Left kidney (tissue), 2 donors: Measurements from ENCODE around the gene SLC39A7. TPM values are rescaled to one million over a fixed set of nuclear protein-coding genes. Genes with fewer than 3 reads are reported as not detected.
A peak's percentile ranks its signal among the peaks of the same experiment; 100 is the strongest.

Experiments used
- DNase-seq: peaks from one replicate; pipeline ENCODE4 v3.0.0-alpha.2; 2013
- polyA plus RNA-seq: library from polyadenylated mRNA; unstranded; fragments of 120-200 nt; gene quantifications from one replicate; pipeline ENCODE4 v1.2.1, GENCODE V29; 2013; ENCODE audit not compliant: insufficient read length

The SLC39A7 gene
- polyA plus RNA-seq, 1 donor = 115 TPM

GRCh38 chr6:33235221-33235634 is 34.6 kb downstream of the SLC39A7 start:
- peak; percentile 61 for DNase-seq

DNA sequence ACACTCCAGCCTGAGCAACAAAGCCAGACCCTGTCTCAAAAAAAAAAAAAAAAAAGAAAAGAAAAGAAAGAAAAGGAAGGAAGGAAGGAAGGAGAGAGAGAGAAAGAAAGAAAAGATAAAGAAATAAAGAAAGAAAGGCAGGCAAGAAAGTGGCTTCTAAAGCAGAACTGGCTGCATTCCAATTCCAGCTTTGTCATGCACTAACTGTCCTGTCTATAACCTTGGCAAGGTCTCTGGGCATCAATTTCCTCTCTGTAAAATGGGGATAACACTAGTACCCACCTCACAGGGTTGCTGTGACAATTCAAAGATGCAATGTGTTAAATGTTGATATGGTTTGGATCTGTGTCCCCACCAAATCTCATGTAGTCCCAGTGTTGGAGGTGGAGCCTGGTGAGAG is 35.7 kb downstream of the SLC39A7 start:
- no peak for DNase-seq

GRCh38 chr6:33236852-33237251 is 36.2 kb downstream of the SLC39A7 start:
- DNase-seq = no peak

GRCh38 chr6:33237741-33238140 is 37.1 kb downstream of the SLC39A7 start:
- no peak for DNase-seq

- no peak for DNase-seq
These were observed 41.3 kb downstream of the SLC39A7 start for GRCh38 chr6:33241968-33242367.

DNA sequence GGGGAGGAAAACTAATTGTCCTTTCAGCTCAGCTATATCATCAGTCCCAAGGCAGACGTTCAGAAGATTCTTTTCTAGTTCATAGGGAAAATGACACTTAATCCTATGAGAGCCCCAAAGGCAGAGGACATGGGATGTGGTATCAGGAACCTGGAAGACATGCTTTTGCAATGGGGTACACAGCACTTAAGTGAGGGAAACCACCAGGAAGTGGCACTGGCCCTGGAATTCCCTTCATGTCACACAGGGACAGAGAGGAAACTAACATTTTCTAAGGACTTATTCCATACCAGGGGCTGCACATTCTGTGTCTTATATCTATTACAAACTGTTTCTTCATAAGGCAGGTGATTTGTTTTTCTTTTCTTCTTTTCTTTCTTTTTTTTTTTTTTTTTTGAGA is 42.8 kb downstream of the SLC39A7 start:
- DNase-seq = no peak

DNA sequence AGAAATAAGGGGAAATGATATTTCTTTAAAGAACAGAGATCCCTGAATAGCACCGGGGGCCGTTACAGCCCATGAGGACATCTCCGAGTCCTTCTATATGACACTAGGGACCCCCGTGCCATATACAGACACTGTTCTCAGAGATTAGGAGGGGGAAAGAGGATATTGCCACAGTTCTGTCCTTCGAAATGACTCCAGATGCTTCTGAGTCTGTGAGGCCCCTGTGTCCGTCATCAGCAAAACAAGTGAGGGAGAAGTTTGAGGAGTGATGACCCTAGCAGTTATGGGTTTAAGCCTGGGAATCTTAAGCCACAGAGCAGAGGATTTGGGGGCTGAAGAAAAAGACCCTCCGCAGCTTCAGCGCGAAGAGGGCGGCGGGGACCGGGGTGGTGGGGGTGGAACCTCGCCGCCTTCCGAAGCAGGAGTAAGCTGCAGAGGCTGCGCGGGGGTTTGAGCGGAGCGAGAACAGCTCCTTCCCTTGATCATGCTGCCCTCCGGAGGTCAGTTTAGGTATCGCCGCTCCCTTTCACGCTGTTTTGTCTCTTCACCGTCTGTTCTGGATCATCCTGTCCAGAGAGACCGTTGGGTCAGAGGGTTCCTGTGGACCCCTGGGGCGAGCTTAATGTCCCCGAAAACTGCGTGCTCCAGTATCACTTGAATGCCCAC is 47.4 kb downstream of the SLC39A7 start:
- DNase-seq = peak; percentile 92

GRCh38 chr6:33248643-33248931 is 47.9 kb downstream of the SLC39A7 start:
- DNase-seq = no peak

DNA sequence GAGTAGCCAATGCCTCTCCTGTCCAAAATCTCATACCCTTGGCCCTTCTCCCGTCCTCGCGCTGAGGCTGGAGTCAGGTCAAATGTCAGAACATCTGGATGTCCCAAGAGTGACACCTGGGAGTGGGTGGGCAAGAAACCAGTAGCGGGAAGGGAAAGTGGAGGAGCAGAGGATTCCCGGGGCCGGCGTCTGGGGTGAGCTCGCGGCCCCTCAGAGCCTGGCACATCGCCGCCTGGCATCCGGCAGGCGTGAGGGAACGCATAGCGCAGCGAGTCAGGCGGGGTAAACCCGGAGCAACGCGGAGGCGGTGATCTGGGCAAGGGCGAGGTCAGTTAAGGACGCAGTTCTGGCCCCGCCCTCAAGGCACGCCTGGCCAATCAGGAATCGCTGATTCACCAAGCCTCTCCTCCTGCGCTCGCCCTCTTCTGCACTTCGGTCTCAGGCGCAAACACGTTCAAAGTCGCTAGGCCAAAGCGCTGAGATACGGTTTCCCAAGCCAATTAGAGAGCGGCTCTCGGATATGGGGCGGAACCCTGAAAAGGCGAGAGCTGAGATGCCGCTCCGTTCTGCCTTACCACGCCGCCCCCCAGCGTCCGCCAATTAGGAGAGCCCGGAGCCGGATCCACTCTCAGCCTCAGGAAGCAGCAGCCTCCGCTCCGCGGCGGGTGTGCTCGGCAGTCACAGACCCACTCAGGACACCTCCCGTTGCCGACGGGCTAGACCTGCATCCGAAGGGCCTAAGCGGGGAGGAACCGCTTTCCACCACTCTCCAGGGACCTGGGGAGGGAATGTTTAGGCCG is 48.5 kb downstream of the SLC39A7 start:
- DNase-seq = peak; percentile 97

DNA sequence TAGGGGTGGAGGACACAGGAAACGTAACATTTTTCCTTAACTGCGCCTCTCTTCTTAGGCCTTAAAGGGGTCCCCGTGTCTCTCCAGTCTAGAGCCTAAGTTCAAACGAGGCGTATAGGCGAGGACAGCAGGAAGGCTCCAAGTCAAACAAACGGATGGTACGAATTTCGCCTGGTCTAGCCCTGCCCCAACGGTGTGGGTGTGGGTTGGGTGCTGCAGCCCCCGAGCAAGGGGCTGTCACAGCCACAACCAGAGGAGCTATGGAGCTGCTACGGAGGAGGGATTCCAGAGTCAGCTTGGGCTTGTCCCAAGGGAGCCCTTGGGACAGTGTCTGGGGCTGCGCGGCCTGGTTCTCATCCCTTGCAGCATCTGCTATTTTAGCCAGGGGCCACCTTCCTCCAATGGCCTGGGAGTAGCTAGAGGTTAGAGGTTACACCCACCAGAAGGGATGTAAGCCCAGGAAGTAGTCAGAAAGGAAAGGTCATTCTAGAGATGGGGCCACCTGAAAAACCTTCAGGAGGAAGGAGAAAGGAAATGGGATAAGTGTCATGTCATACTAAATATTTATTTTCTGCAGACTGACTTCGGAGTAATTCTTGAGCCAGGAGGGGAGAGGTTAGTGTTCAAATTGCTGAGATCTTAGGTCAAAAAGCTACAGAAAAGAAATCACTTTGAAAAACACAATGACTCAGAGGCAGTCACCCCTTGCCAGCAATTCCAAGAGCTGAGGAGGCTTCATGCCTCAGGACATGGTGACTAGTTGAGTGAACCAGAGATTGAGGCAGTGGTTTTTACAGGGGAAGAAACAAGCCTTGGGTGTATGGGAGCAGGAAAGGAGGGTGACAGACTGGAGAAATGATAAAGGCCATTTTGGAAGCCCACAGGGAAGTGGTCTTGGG is 49.3 kb downstream of the SLC39A7 start:
- DNase-seq = no peak

GRCh38 chr6:33250731-33251130 is 50.1 kb downstream of the SLC39A7 start:
- DNase-seq = no peak

DNA sequence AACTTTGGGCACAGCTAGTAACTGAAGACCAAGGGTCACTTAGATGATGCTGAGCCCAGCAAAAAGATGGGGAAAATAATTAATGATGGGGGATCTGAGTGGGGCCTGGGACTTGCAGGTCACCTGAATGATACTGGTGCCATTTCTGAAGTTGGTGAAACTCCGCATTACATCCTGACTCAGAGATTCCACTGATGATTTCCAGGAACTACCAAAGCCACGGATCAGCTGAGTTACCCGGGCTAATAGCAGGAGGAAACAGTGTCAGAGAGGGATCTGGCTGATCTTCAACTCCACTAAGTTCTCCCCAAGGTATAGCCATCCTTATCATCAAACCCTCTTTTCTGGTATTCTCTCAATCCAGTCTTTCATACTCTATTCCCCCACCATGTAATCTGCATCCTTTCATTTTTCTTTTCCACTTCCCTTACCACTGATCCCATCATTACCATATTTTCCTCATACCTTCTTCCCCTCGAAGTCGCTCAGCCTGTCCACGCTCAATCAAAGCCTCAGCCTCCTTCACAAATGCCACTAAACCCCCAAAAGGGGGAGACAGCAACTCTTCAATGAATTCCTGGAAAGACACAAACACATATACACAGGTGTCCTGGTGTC is 50.8 kb downstream of the SLC39A7 start:
- DNase-seq = no peak

DNA sequence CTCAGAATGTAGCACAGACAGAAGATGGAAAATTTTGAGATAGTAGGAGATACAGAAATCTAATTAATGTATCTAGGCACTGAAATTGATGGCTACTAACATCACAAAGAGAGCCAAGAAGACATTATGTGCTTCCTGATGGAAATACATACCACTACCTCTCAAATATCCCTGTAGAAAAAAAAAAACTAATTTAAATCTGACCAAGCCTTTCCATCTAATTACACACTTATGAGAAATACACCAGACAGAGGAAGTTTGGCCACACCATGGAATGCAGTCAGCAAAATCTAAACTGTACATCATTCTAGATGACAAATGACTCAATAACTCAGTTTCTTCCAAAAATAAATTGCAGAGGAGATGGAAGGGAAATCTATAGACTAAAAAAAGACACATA is 52.1 kb downstream of the SLC39A7 start:
- DNase-seq = no peak

Other genes starting within 250 kb of the SLC39A7 start
- 14.7 TPM for gene HLA-DMA, start 247.8 kb upstream of the SLC39A7 start, polyA plus RNA-seq
- 357 TPM for gene BRD2, start 232.3 kb upstream of the SLC39A7 start, polyA plus RNA-seq
- gene HLA-DOA, start 191.3 kb upstream of the SLC39A7 start, polyA plus RNA-seq = 5.9 TPM
- gene HLA-DPA1, start 127.2 kb upstream of the SLC39A7 start, polyA plus RNA-seq = 20.2 TPM
- 13.5 TPM for gene HLA-DPB1, start 124.9 kb upstream of the SLC39A7 start, polyA plus RNA-seq
- gene COL11A2, start 8.4 kb upstream of the SLC39A7 start, polyA plus RNA-seq = 5.9 TPM
- gene RXRB, start 202 bp upstream of the SLC39A7 start, polyA plus RNA-seq = 65.6 TPM
- 23.9 TPM for gene HSD17B8, start 3.8 kb downstream of the SLC39A7 start, polyA plus RNA-seq
- 53.4 TPM for gene RING1, start 7.6 kb downstream of the SLC39A7 start, polyA plus RNA-seq
- gene VPS52, start 71.0 kb downstream of the SLC39A7 start, polyA plus RNA-seq = 100 TPM
- 2,698 TPM for gene RPS18, start 71.2 kb downstream of the SLC39A7 start, polyA plus RNA-seq
- 4.0 TPM for gene B3GALT4, start 76.3 kb downstream of the SLC39A7 start, polyA plus RNA-seq
- gene WDR46, start 88.4 kb downstream of the SLC39A7 start, polyA plus RNA-seq = 59.7 TPM
- gene PFDN6, start 88.7 kb downstream of the SLC39A7 start, polyA plus RNA-seq = 65.4 TPM
- 119 TPM for gene RGL2, start 98.1 kb downstream of the SLC39A7 start, polyA plus RNA-seq
- 37.6 TPM for gene TAPBP, start 113.2 kb downstream of the SLC39A7 start, polyA plus RNA-seq
- gene ZBTB22, start 116.9 kb downstream of the SLC39A7 start, polyA plus RNA-seq = 20.9 TPM
- gene DAXX, start 122.1 kb downstream of the SLC39A7 start, polyA plus RNA-seq = 59.0 TPM
- gene KIFC1, start 191.0 kb downstream of the SLC39A7 start, polyA plus RNA-seq = 62.9 TPM
- 68.8 TPM for gene PHF1, start 210.1 kb downstream of the SLC39A7 start, polyA plus RNA-seq
- gene CUTA, start 217.2 kb downstream of the SLC39A7 start, polyA plus RNA-seq = 211 TPM
- gene SYNGAP1, start 219.2 kb downstream of the SLC39A7 start, polyA plus RNA-seq = 40.9 TPM